Liver (tissue), 3 donors: ENCODE results near the gene MIEF2.

Experiments
- EGR1 ChIP-seq, 2 donors: IDR thresholded peaks; 2 replicates each; pipeline ENCODE4 v1.6.1; 2016 to 2018; ENCODE audit warnings: antibody characterized with exemption in 2 of 2, low read depth in 2 of 2
- JUND ChIP-seq, 2 donors: IDR thresholded peaks; 2 replicates each; pipeline ENCODE4 v1.6.1; 2016; ENCODE audit warnings: antibody characterized with exemption in 2 of 2
- TAF1 ChIP-seq: conservative IDR thresholded peaks from 2 replicates; pipeline ENCODE4 v1.6.1; 2016; ENCODE audit warnings: antibody characterized with exemption, mild to moderate bottlenecking
- YY1 ChIP-seq: IDR thresholded peaks from 2 replicates; pipeline ENCODE4 v1.6.1; 2016; ENCODE audit warnings: antibody characterized with exemption, mild to moderate bottlenecking
- TF ChIP-seq, protein P1 (sequence below): fragments of 150-350 bp; IDR thresholded peaks from 2 replicates; pipeline ENCODE4 v1.5.1; 2017; ENCODE audit warnings: improper control_type of control experiment, low read depth, low read length; ENCODE audit not compliant: missing input control
- TF ChIP-seq, protein P2 (sequence below): IDR thresholded peaks from 2 replicates; pipeline ENCODE4 v1.6.1; 2016; ENCODE audit warnings: antibody characterized with exemption
- donor health status: healthy.
- donor health status: healthy.

GRCh38 chr17:18229771-18230170, 30.7 kb upstream of the MIEF2 start:
- TF ChIP-seq YY1 (no peak), EGR1 (IDR thresholded peaks at IDR 0.05; ENCODE audit: low read depth in 2 of 2) (no peak), TAF1 (no peak), JUND (IDR thresholded peaks at IDR 0.05) (no peak)
- TF ChIP-seq, protein P1, sequence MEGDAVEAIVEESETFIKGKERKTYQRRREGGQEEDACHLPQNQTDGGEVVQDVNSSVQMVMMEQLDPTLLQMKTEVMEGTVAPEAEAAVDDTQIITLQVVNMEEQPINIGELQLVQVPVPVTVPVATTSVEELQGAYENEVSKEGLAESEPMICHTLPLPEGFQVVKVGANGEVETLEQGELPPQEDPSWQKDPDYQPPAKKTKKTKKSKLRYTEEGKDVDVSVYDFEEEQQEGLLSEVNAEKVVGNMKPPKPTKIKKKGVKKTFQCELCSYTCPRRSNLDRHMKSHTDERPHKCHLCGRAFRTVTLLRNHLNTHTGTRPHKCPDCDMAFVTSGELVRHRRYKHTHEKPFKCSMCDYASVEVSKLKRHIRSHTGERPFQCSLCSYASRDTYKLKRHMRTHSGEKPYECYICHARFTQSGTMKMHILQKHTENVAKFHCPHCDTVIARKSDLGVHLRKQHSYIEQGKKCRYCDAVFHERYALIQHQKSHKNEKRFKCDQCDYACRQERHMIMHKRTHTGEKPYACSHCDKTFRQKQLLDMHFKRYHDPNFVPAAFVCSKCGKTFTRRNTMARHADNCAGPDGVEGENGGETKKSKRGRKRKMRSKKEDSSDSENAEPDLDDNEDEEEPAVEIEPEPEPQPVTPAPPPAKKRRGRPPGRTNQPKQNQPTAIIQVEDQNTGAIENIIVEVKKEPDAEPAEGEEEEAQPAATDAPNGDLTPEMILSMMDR, result no peak
- TF ChIP-seq, protein P2, sequence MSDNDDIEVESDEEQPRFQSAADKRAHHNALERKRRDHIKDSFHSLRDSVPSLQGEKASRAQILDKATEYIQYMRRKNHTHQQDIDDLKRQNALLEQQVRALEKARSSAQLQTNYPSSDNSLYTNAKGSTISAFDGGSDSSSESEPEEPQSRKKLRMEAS, result no peak
